GM18873 (cell line): ENCODE results near the gene SEC14L5.
"Not testable (repeated sequence)": the region's sequence is repeated elsewhere in the genome, so short reads cannot be mapped to it uniquely, and the experiment has no call there.

ENCODE experiments used
- ATAC-seq: cut with Tn5 transposase; IDR thresholded peaks from one replicate; pipeline ENCODE4 v1.9.1; 2021; ENCODE audit warnings: mild to moderate bottlenecking, moderate library complexity, moderate number of reproducible peaks; ENCODE audit not compliant: unreplicated experiment, low FRiP score

The SEC14L5 gene

DNA sequence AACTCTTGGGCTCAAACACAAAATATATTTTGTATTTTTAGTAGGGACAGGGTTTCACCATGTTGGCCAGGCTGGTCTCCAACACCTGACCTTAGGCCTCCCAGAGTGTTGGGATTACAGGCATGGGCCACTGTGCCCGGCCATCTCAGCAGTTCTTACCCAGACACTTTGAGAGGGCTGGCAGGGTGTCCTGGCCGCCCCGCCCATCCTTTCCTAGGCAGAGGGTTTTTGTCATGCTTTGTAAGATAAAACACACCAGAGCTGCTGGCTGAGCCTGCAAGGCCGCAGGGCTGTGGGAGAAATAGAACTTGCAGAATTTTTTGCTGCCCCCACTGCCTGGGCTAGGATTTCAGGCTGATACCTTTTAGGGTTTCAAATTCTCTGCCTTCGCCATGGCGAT lies 29.9 kb upstream of the SEC14L5 start:
- ATAC-seq, result no peak

DNA sequence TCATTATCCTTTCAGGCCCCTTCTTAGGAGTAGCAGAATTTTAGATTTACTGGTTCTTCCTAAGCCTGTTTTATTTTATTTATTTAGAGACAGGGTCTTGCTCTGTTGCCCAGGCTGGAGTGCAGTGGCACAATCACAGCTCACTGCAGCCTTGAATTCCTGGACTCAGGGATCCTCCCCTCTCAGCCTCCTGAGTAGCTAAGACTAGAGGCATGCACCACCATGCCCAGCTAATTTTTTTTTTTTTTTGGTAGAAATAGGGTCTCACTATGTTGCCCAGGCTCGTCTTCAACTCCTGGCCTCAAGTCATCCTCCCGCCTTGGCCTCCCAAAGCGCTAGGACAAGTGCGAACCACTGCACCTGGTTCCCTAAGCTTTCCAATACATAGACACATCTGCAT lies 28.5 kb upstream of the SEC14L5 start:
- ATAC-seq, result not testable (repeated sequence)

DNA sequence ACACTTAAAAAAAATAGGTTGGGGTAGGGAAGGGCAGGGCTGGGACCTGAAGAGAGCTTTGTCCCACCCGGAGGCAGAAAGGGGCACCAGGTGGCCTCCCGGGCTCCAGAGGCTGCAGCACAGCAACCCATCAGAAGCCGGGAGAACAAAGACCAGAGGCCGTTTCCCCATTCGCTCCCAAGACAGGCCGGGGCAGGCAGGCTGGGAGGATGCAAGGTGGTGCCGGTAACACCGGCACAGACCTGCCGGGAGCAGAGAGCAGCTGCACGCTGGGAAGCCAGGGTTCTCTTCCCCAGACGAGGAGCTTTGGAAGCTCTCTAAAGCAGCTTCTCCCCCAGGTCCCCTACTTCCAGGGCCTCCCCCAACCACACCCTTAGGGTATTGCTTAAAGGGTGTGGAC lies 26.7 kb upstream of the SEC14L5 start:
- ATAC-seq, result no peak

DNA sequence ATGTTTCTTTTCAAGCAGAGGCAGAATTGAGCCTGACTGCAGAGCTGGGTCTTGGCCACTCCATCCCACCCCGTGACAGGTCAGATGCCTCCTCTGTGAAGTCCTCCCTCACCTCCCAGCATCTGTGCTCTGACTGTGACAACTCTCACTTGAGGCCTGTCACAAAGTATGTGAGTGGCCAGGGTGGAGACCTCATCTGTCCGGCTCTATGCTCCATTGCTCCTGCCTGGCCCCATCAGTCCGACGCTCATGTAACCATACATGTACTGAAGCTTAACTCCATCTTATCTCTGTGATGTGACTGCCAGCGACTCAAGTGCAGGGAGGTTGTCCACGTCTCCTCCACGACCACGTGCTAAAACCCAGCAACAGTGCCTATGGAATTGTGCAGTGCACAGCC lies 24.7 kb upstream of the SEC14L5 start:
- no peak for ATAC-seq

DNA sequence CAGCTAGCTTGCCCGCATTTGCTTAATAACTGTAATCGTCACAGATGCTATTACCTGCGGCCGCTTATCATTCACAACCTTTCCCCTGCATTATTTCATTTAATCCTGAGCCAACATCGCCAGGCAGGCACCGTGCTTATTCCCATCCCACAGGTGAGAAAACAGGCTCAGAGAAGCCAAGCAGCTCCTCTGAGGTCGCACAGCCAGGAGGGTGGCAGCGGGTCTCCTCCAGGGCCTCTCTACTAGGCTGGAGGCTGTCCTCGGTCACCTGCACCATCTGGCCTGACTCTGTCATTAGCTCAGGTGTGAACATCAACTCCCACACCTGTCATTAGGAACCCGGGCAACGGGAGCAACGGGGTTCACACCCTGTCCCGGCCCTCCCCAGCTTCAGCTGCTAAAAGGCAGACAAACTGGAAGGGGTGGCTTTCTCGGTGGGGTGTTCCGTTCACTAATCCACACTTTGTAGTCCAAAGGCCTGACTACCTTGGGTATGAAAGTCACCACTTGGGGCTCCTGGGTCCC lies 24.2 kb upstream of the SEC14L5 start:
- ATAC-seq, result no peak

DNA sequence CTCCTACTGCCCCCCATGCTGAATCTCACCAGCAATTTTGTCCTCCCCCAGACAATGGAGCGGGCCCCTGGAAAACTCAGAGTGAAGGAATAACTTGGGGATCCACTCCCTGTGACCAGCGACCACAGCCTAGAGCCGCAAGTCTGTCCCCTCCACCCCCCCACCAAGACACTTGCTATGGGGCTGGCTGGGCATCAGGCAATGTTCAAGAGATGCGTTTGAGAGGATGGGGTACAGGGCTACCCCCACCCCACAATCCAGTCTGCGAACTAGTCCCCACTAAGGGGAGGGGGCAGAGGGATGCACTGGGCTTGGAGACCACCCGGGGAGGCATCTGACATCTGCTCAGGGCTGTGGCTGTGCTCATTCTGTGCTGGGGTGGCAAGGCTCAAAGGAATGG lies 23.5 kb upstream of the SEC14L5 start:
- ATAC-seq, result no peak

DNA sequence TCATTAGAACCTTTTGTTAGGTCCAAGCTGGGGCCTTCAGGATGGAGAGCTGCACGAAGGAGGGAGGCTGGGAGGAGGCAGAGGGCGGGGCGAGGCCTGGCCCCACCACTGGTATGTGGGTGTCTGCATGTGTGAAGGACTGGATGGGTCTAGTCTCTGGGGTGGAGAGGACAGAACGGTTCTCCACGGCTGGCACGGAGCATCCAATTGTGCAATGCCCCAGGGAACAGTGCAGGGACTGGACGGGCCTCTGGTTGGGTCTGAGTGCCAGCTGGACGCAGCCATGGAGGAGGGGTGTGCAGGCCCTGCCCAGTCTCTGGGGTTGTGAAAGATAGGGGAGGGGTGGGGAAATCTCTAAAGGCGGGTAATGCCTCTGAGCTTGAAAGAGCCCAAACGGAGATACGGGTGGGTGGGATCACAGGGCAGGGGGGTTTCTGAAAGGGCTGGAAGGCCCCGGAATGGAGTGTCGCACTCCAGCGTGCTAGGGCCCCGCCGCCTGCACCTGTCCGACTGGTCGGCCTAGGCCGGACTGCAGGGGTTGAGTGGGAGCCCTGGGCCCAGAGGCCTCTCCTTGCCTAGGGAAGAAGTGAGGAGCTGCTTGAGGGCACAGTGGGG lies 22.8 kb upstream of the SEC14L5 start:
- ATAC-seq, result no peak

DNA sequence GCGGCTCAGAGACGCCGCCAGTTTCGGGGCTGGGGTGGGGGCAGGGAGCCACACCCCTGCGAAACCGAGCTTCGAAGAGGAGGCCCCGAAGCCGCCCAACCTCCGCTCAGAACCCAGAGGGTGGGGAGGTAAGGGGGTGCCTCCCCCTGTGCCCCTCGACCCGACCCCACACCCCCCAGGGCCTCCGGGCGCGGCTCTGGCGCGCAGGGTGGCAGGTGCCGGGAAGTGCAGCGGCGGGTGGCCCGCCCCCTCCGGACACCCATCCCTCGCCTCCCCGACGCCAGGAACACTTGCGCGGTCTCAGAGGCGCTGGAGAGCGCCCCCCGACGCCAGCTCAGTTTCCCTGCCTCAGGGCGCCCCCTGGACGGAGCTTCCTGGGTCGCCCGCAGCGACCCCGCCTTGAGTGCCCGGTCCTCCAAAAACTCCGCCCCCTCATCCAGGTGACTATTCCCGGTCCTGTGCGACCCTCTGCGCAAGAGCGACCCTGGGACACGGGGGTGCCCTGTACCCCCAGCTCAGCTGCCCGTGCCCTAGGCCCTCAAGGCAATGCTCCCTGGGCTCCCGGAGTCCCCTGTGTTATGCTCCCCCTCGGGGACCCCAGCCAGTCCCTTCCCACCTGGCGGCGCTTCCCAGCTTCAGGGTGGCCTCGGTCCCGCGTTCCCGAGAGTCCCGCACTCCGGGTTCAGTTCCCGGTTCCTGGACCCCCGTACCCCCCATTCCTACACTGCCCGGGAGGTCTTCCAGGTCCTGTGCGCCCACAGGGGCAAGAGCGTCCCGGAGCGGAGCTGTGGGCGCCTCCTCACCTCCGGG lies 21.7 kb upstream of the SEC14L5 start:
- ATAC-seq, result no peak

DNA sequence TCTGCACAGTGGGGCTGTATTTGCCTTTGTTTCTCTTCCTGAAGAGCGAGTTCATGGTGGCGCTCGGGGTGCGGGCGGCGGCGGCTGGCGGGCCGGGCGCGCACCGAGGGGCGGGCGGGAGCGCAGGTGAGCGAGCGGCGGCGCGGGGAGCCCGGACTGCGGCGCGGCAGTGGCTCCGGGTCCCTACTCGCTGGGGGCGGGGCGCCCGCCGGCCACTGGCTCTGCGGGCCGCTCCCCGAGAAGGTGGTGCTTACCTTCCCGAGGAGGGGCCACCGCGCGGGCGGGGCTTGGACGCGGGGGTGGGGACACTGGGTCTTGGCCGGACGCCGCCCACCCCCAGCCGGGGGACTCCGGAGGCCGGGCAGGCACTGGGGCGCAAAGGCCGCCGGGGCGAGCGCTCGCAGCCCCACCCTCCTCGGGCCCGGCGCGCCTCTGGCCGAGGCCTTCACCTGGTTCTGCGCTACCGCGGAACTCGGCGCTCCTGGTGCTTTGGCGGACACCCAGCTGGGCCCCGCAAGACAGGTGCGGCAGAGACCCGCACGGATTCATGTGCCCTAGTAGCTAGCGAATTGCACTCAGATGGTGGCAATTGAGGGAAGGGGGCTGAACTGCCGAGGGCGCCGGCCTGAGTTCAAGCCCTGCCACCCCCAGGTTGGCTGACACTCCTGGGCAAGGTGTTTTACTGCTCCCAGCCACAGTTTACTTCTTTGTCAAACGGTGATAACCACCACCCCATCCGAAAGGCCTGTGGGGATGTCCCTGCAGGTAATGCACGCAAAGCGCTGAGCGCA lies 20.9 kb upstream of the SEC14L5 start, which contains the start of gene PPL:
TSS of gene PPL (minus strand) at position 158 of the 791 bp plus-strand sequence. CDS start at position 55, 103 bp downstream.
- no peak for ATAC-seq

DNA sequence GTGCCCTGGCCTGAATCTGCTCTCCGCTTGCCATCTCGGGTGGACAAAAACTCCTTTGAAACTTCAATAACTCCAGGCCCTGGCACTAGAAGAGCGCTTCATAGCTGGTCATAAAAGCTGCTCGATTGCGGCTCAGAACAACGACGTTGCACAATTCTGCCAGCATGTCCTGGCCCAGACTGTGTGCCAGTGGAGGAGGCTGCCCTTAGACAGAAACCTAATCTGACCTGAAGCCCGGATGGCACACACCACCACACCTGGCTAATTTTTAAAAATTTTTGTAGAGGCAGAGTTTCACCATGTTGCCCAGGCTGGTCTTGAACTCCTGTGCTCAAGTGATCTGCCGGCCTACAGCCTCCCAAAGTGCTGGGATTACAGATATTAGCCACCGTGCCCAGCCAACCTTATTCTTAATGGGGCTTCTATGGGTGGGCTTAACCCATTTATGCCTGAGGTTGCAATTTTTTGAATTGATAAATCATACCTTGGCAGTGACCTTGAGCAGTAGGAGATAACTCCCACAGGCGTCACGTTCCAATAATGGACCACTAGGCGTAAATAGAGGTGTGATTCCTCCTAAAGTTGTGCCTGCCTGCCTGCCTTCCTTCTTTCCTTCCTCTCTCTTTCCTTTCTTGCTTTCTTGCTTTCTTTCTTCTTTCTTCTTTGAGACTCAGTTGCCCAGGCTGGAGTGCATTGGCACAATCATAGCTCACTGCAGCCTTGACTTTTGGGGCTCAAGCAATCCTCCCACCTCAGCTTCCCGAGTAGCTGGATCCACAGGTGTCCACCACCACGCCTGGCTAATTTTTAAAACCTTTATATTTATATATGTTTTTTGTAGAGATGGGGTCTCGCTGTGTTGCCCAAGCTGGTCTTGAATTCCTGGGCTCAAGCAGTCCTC lies 20.1 kb upstream of the SEC14L5 start:
- ATAC-seq, result no peak

DNA sequence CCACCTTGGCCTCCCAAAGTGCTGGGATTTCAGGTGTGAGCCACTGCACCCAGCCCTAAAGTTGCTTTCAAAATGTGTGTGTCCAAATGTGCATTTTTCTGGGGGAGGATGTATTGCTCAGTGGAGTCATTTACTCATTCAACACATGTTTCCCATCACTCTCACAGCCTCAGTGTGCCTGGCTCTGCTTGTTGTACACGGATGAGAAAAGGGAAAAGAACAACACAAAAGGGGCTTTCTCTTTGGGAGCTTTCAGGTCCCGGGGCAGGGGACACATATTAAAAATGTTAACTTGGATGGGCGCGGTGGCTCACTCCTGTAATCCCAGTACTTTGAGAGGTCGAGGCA lies 19.5 kb upstream of the SEC14L5 start:
- no peak for ATAC-seq

DNA sequence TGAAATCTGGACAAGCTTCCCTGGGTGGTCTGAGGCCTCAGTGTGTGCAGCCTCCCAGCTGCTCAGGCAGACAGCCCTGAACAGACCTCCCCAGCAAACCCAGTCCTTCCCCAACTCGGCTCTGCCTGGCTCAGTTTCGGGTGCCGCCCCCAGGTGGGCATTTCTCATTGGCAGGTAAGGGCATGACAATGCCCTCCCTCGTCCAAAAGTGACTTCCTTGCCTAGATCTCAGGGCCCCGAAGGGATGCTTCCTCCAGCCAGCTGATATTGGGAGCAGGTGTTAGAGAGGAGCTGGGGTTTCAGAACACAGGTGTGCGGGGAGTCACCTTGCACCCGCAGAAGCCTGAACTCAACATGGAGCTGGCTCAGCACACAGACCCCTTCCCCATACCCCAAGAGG lies 17.4 kb upstream of the SEC14L5 start:
- no peak for ATAC-seq

DNA sequence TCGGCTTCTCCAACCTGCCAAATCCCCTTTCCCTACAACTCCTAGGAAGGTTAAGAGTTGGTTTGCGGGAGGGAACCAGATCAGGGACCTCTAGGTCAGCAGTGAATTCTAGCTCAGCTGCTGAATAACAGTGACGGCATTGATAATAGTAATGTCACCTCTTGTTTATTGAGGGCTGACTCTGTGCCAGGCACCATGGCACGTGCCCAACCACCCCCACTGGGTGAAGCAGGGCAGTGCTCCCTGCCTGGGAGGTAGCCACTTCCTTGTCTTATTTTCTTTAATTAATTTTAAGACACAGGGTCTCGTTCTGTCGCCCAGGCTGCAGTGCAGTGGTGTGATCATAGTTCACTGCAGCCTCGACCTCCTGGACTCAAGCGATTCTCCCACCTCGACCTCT lies 15.6 kb upstream of the SEC14L5 start:
- no peak for ATAC-seq

DNA sequence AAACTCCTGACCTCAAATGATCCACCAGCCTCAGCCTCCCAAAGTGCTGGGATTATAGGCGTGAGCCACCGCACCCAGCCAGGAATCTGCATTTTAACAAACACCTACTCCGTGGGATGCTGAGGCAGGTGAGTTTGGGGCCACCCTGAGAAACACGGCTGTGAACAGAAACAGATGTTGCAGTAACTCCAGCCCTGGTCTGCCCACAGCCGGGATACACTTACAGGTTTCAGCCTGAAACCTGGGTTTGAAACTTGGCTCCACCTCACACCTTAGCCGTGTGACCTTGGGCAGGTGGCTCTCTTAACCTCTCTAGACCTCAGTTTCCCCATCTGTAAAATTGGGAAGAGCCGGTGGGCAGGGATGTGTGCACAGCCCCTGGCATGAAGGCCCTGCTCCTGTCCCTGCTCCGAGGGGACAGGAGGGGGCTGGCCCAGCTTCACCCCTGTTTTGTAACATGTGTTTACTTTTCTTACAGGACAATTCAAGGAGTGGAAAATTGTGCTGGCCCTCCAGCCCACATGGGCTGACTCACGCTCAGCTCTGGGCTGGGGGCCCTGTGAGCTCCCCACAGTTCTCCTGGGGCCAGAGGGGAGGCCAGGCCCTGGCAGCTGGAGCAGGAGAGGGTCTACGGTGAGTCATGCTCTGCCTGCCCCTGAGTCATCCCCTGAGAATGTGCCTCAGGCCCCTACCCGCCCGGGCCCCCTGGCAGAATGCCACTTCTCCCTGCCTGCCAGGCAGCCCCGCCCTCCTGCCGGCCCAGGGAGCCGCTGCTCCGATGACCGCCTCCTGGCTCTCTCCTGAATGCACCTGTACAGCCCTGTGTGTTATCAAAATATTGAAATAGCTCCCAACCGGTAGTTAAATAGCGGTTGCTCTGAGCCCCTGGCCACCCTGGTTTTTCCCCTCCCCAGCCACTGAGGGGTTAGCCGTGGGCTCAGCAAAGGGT lies 13.5 kb upstream of the SEC14L5 start:
- ATAC-seq, result no peak

DNA sequence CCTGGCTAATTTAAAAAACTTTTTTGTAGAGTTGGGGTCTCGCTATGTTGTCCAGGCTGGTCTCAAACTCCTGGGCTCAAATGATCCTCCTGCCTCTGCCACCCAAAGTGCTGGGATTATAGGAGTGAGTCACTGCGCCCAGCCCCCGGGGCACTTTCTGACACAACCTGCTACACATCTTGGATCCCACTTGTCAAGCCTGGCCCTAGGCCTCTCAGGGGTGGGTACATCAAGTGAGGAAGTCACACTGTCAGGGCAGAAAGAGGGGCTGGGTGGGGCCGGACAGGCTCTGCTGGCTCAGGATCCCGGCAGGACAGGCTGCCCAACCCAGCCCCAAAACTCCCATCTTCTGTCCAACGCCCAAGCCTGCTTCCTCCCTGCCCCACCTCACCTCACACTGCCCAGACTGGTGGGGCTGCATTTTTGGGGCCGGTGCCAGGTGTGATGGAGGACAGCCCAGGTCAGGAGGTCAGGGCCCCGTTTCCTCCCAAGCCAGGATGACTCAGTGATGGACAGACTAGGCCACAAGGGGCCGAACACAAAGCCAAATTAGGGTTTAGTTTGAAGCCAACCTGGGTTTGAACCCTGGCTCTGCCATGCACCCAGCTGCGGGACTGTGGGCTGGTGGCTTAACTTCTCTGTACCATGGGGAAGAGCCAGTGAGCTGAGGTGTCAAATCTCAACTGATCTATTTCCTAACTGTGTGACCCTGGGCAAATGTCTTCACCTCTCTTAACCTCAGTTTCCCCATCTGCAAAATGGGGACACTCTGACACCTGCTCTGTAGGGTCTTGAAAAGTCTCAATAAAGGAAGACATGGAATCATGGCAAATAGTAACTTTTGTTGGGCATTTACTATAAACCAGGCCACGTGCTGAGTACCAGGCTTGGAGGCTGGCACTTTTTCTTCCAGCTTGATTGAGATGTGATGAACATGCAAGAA lies 12.3 kb upstream of the SEC14L5 start:
- ATAC-seq, result no peak

DNA sequence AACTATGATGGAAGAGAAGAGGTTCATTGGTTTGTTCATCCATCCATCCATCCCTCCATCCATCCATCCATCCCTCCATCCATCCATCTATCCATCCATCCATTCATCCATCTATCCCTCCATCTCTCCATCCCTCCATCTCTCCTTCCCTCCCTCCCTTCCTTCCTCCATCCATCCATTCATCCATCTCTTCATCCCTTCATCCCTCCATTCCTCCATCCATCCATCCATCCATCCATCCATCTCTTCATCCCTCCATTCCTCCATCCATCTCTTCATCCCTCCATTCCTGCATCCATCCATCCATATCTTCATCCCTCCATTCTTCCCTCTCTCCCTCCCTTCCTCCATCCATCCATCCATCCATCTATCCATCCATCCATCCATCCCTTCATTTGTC lies 11.2 kb upstream of the SEC14L5 start:
- no peak for ATAC-seq

DNA sequence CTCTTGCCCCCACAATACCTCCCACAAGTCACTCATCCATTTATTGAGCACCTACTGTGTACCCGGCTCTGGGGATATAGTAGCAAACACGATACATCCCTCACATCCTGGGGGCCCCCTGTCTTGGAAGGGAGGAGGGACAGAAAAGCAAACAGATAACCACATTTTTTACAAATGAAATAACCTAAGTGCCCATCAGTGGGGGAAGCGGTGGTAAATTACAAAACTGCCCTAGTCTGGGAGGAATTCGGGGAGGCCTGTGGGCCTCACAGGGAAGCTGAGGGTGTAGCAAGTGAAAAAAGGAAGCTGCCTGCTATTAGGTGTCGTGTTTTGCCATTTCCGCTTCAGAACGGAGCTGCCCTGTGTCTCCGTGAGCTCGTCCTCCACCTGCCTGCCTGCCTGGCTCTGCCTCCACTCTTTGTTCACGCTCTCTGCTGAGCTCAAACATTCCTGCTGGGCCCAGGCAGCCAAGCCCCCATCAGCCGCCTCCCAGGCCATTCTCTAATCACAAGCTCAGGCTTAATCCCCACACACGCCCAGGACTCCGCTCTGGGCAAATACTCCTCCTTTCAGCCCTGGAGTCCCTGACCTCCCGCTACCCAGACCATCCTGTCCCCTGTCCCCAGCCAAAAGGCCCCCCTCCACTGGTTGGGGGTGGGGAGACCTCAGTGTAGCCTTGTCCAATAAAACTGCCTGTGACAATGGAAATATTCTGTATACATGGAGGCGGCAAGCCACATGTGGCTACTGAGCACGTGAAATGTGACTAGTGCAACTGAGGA lies 10.2 kb upstream of the SEC14L5 start:
- no peak for ATAC-seq
